Activated T-cell treated with anti-CD3 and anti-CD28 coated beads, Interleukin-2, amount 50 U/mL, for 72 hours (primary cell): ENCODE results near the gene MRS2. TPM values are rescaled to one million over a fixed set of nuclear protein-coding genes. Genes with fewer than 3 reads are reported as not detected.
A peak's percentile ranks its signal among the peaks of the same experiment; 100 is the strongest.

ENCODE experiments used
- ATAC-seq, 2 donors: fragments of 150-1000 bp; cut with Tn5 transposase; replicated peaks in 1 of 2; 2 replicates each; pipeline ENCODE4 v1.10.0; 2021; ENCODE audit warnings: moderate library complexity in 2 of 2, mild to moderate bottlenecking in 1 of 2
- DNase-seq, 2 donors: peaks; one replicate each; pipeline ENCODE4 v3.0.0; 2021 to 2022; ENCODE audit warnings: mixed read lengths in 1 of 2
- H3K27ac Mint-ChIP-seq: one replicate; pipeline ENCODE4 v1.8.0; 2022; ENCODE audit warnings: mild to moderate bottlenecking, moderate library complexity, mixed read lengths
- H3K27me3 Mint-ChIP-seq: one replicate; pipeline ENCODE4 v1.8.0; 2022; ENCODE audit warnings: low read depth, mixed read lengths
- H3K36me3 Mint-ChIP-seq, 2 donors: one replicate each; pipeline ENCODE4 v1.8.0; 2022; ENCODE audit warnings: mixed read lengths in 2 of 2, mild to moderate bottlenecking in 1 of 2; ENCODE audit not compliant: insufficient read depth in 2 of 2
- H3K4me1 Mint-ChIP-seq: one replicate; pipeline ENCODE4 v1.8.0; 2022; ENCODE audit warnings: low read depth, mixed read lengths
- H3K4me3 Mint-ChIP-seq, 2 donors: one replicate each; pipeline ENCODE4 v1.8.0; 2022; ENCODE audit warnings: mild to moderate bottlenecking in 2 of 2, mixed read lengths in 2 of 2, moderate library complexity in 2 of 2
- H3K9me3 Mint-ChIP-seq, 2 donors: one replicate each; pipeline ENCODE4 v1.8.0; 2022; ENCODE audit warnings: mixed read lengths in 2 of 2
- total RNA-seq, 2 donors: library from RNA; stranded (reverse); gene quantifications; one replicate each; pipeline ENCODE4 v1.2.3, GENCODE V29; 2022

Gene MRS2
- total RNA-seq, 2 donors from 2014 or later = 19.4 to 22.3 TPM

DNA sequence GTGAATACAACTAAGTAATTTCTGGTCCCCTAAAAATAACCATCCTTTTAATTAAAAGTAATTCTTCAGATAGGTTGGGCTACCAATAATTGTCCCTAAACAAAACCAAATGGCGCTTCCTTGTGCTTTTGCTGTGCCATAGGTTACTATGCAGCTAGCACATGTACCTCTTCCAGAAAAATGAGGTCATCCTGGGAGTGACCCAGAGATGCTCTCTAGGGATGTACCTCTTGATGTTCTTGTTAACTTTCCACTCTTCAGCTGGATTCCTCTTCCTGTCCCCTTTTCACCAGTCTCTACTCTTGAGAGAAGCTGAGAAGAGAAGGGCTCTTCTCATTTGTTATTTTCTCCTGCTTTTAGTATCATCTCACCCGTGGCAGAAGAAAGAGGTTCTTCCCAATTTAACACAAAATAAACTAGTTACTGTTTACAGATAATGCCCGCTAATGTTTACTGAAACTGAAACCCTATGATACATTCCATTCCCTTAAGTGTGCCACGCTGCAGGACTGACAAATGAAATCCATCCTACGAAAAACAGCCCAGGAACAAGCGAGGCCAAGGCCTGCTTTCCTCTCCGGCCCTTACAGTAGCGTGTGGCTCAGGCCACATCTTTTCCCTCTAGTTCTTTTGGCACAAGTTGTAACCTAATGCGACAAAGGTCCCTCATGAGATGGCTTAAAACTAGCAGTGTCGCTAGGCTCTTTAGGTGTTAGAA is 24.2 kb downstream of the MRS2 start:
- H3K27me3 Mint-ChIP-seq = no peaks in the 10 kb centered on the region
- H3K9me3 Mint-ChIP-seq = no peaks in the 10 kb centered on the region
- peak overlapping the region; percentile 11 for H3K27ac Mint-ChIP-seq
- peaks cover 0 to 2% of the 10 kb centered on the region in 2 donors for H3K36me3 Mint-ChIP-seq
- H3K4me3 Mint-ChIP-seq = no peak overlapping the region
- no peaks in the 10 kb centered on the region for H3K4me1 Mint-ChIP-seq
- ATAC-seq (no peak), DNase-seq (no peak)

DNA sequence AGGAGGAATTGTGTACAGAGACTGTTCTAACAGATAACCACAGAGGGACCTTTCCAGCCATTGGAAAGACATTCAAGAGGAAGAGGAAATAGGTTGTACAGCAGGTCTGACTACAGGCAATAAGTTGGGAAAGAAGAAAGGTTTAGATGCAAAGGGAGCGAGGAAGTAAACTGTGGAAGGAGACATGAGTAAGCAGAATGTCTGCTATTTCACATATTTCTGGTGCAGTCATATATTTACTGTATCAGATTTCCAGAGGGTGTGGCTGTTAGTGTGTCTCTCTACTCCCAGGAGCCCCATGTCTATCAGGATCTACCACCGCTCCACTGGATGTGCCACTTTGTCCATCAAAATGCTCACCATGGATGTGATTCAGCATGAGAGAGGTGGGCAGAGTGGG is 25.9 kb downstream of the MRS2 start:
- Mint-ChIP-seq H3K4me3 (no peak overlapping the region), H3K4me1 (no peaks in the 10 kb centered on the region), H3K27me3 (no peaks in the 10 kb centered on the region), H3K9me3 (no peaks in the 10 kb centered on the region), H3K27ac (no peak overlapping the region), H3K36me3 (peaks cover 0 to 2% of the 10 kb centered on the region in 2 donors)
- DNase-seq (no peak), ATAC-seq (no peak)

DNA sequence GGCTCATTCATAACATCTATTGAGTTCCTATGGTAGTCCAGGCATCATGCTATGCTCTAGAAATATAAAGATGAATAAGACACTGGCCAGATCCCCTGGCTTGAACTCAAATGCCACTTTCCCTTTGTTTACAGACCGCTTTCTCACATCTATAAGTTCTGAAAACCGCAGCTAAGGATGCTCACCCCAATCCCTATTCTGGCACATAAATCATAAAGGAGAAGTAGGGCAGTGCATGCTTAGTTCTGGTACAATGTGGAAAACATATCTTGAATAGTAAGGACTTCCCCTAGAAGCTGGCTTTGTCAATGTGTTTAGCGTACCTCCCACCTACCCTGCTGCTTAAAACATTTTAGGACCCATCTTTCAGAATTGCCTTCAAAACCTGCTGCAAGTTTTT is 26.4 kb downstream of the MRS2 start:
- Mint-ChIP-seq H3K36me3 (peaks cover 0 to 2% of the 10 kb centered on the region in 2 donors), H3K9me3 (no peaks in the 10 kb centered on the region), H3K4me3 (no peak overlapping the region), H3K27ac (no peak overlapping the region), H3K27me3 (no peaks in the 10 kb centered on the region), H3K4me1 (no peaks in the 10 kb centered on the region)
- ATAC-seq (no peak), DNase-seq (no peak)

DNA sequence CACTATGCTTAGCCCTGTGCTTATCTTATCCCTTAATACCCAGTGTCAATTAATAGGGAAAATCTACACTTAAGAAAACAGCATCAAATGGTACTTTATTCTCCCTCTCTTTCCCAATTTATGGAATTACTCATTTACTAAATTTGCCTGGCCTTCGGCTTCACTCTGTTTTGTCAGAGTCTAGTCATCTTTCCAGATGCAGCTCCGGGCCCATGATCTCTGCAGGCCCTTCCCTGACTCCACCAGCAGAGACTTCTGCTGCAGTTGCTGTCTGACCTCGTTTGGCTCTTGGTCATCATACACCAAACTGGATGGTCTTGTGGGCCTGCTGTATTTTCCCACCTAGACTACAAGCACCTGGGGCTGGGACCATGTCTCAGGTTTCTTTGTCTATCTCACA is 27.4 kb downstream of the MRS2 start:
- H3K4me1 Mint-ChIP-seq = no peaks in the 10 kb centered on the region
- no peak overlapping the region for H3K4me3 Mint-ChIP-seq
- no peaks in the 10 kb centered on the region for H3K9me3 Mint-ChIP-seq
- H3K27ac Mint-ChIP-seq = no peak overlapping the region
- DNase-seq (no peak), ATAC-seq (no peak)
- H3K27me3 Mint-ChIP-seq = no peaks in the 10 kb centered on the region
- peaks cover 0 to 1% of the 10 kb centered on the region in 2 donors for H3K36me3 Mint-ChIP-seq

DNA sequence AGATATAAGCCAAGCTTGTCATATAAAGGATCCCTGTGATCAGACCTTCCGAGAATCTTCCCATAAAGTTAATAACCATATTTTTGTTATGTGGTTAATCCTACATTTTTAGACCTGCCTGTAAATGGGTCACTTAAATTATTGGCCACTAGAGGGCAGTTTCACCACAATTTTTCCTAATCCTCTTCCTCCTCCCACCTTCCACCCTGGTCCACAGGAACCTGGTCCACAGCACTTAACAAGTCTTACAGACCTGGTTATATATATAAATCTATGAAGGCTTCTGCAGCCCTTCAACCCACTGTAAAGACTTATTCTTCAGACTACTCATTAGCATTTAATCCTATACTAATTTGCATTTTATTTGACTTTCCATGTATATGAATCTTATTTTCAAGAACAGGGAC is 28.3 kb downstream of the MRS2 start:
- Mint-ChIP-seq H3K36me3 (no peaks in the 10 kb centered on the region), H3K9me3 (no peaks in the 10 kb centered on the region), H3K27me3 (no peaks in the 10 kb centered on the region), H3K27ac (no peak overlapping the region), H3K4me3 (no peak overlapping the region), H3K4me1 (no peaks in the 10 kb centered on the region)
- peak; percentile 17 to 23 for DNase-seq
- peak in 1 of 2 donors; percentile 41 for ATAC-seq

DNA sequence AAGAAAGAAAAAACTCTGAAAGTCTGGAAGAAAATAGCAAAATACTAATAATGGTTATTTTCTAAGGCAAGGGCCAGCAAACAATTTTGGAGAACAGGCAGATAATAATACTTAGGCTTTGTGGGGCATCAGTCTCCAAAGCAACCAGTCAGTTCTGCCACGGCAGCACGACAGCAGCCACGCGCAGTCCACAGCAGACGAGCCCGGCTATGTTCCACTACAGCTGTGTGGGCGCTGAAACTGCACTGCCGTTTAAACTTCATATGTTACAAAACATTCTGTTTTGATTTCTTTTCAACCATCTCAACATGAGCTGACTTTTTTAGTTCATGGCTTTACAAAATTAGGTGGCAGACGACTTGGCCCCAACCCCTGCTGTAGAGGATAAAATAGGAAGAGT is 29.9 kb downstream of the MRS2 start:
- no peaks in the 10 kb centered on the region for H3K27me3 Mint-ChIP-seq
- H3K36me3 Mint-ChIP-seq = no peaks in the 10 kb centered on the region
- no peaks in the 10 kb centered on the region for H3K9me3 Mint-ChIP-seq
- no peak overlapping the region for H3K4me3 Mint-ChIP-seq
- ATAC-seq (no peak), DNase-seq (no peak)
- H3K4me1 Mint-ChIP-seq = no peaks in the 10 kb centered on the region
- no peak overlapping the region for H3K27ac Mint-ChIP-seq

DNA sequence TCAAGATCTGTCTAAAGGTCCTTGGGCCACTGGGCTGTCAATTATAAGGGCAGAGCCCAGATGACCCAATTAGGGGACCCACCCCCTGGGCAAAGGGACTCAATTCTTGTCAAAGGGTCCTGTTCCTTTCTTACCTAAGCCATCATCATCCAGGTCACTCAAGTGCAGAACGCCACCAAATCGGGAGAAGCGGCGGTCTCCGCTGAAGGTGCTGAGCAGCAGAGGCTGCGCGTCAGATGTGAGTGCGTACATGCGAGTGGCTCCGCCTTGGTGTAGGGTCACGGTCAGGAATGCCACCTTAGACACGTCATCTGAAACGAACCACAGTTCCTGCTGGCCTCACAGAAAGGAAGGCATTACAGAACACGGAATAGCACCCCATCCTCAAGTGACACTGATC is 34.2 kb downstream of the MRS2 start:
- Mint-ChIP-seq H3K9me3 (no peaks in the 10 kb centered on the region), H3K4me1 (no peaks in the 10 kb centered on the region), H3K4me3 (no peak overlapping the region), H3K27me3 (no peaks in the 10 kb centered on the region), H3K36me3 (peaks cover 0 to 3% of the 10 kb centered on the region in 2 donors), H3K27ac (no peak overlapping the region)
- ATAC-seq = no peak
- no peak for DNase-seq

DNA sequence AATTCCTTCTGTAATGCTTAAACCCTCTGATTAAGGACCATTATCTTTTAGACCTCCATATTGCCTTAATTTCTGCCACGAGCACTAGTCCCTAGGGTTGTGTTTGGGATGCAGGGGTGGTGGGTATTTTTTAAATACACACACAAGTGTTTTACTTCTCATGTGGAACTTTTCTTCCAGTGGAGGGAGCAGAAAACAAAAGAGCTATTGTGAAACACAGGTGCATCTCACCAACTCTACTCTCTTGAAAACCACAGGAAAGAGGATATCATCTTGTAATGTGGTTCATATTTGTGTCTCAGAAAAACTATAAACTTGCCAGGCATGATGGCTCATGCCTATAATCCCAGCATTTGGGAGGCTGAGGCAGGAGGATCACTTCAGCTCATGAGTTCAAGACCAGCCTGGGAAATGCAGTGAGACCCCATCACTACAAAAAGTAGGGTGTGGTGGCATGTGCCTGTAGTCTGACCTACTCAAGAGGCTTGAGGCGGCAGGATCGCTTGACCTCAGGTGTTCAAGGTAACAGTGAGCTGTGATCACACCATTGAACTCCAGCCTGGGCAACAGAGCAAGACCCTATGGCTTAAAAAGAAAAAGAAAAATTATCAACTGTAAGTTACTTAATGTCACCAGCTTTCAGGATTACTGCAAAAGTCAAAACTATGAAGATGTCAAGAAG is 37.3 kb downstream of the MRS2 start:
- ATAC-seq (no peak), DNase-seq (no peak)
- Mint-ChIP-seq H3K4me3 (no peak overlapping the region), H3K36me3 (peaks cover 0 to 3% of the 10 kb centered on the region in 2 donors), H3K9me3 (no peaks in the 10 kb centered on the region), H3K4me1 (no peaks in the 10 kb centered on the region), H3K27ac (no peak overlapping the region), H3K27me3 (no peaks in the 10 kb centered on the region)

DNA sequence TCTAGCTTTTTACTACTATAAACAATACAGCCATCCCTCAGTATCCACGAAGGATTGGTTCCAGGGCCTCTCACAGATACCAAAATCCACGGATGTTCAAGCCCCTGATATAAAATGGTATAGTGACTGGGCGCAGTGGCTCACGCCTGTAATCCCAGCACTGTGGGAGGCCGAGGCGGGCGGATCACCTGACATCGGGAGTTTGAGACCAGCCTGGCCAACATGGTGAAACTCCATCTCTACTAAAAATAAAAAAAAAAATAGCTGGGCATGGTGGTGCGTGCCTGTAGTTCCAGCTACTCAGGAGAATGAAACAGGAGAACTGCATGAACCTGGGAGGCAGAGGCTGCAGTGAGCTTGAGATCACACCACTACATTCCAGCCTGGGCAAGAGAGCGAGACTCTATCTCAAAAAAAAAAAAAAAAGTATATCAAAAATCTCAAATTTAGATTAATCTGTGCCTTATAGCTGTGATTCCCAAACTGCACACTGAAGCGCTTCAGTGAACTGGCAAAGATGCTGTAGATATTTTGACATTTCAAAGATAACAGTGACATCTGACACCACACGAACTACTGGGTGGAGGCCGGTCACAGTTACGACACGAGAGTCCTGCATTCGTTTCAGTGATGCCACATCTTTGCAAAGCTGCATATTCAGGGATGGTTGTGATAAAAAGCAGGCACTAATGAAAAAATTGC is 38.3 kb downstream of the MRS2 start:
- H3K4me3 Mint-ChIP-seq = no peak overlapping the region
- H3K36me3 Mint-ChIP-seq = peaks cover 0 to 3% of the 10 kb centered on the region in 2 donors
- no peaks in the 10 kb centered on the region for H3K27me3 Mint-ChIP-seq
- H3K27ac Mint-ChIP-seq = no peak overlapping the region
- H3K9me3 Mint-ChIP-seq = no peaks in the 10 kb centered on the region
- no peaks in the 10 kb centered on the region for H3K4me1 Mint-ChIP-seq
- no peak for ATAC-seq
- no peak for DNase-seq

DNA sequence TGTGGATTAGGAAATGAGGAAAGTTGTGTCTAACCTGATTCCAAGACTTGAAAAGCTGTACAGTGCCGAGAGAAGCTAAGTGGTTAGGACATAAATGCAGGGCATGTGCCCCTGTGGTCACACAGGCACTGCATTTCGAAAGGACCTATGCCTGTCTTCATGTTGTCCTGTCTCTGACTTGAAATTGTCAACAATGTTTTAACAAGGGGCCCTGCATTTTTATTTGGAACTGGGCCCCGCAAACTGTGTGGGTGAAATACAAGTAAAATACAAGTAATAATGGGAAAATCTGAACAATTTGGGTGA is 38.8 kb downstream of the MRS2 start:
- ATAC-seq (no peak), DNase-seq (no peak)
- Mint-ChIP-seq H3K27me3 (no peaks in the 10 kb centered on the region), H3K36me3 (peaks cover 0 to 3% of the 10 kb centered on the region in 2 donors), H3K27ac (no peak overlapping the region), H3K4me3 (no peak overlapping the region), H3K9me3 (no peaks in the 10 kb centered on the region), H3K4me1 (no peaks in the 10 kb centered on the region)

DNA sequence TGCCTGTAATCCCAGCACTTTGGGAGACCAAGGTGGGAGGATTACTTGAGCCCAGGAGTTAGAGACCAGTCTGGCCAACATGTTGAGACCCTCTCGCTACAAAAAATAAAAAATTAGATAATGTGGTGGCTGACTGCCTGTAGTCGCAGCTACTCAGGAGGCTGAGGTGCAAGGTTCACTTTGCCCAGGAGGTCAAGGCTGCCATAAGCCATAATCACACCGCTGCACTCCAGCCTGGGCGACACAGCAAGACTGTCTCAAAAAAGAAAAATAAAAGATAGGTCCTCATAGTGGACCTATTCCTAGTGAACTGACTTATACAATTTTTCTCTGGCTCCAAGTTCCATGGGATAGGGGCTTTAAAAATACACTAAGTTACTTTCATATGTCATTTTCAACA is 41.9 kb downstream of the MRS2 start:
- no peaks in the 10 kb centered on the region for H3K27me3 Mint-ChIP-seq
- peaks cover 0 to 3% of the 10 kb centered on the region in 2 donors for H3K36me3 Mint-ChIP-seq
- DNase-seq = no peak
- H3K27ac Mint-ChIP-seq = no peak overlapping the region
- no peak for ATAC-seq
- H3K9me3 Mint-ChIP-seq = no peaks in the 10 kb centered on the region
- no peaks in the 10 kb centered on the region for H3K4me1 Mint-ChIP-seq
- H3K4me3 Mint-ChIP-seq = no peak overlapping the region

DNA sequence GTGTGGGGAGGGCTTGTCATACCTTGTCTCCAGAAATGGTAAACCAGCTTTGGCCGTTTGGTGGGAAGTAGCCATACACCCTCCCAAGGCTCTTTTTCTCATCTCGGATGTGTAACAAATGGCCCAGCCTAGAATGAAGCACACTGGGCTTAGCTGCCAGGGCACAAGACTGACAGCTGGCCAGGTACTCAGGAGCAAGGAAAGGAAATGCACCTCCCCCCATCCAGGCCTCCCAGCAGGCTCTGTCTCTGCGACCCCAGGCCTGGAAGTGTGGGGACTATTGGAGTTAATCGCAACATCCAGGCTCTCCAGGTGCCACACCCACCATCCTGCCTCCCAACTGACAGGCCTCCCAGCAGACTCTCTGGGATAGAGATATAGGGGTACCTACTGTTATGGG is 43.0 kb downstream of the MRS2 start:
- H3K4me3 Mint-ChIP-seq = no peak overlapping the region
- no peaks in the 10 kb centered on the region for H3K36me3 Mint-ChIP-seq
- no peaks in the 10 kb centered on the region for H3K9me3 Mint-ChIP-seq
- H3K4me1 Mint-ChIP-seq = no peaks in the 10 kb centered on the region
- no peak for ATAC-seq
- no peaks in the 10 kb centered on the region for H3K27me3 Mint-ChIP-seq
- DNase-seq = no peak
- no peak overlapping the region for H3K27ac Mint-ChIP-seq

DNA sequence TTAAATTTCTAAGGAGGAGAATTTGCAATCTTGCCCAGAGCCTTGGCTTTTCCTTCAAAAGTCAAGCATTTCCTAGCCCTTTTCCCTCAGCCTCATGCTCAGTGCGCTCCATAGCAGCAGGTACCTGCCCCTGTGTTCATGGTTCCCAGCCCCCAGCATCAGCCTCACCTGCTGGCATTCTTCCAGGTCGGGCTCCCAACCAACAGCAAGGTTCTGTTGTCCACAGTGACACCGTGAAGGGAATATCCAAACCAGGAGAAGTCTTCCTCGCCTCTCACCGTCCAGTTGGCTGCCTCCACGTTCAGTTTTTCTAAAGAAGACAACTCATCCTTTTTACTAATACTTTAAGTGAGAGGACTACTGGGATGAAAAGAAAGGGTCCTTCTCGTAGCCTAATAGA is 43.9 kb downstream of the MRS2 start:
- Mint-ChIP-seq H3K27me3 (no peaks in the 10 kb centered on the region), H3K27ac (no peak overlapping the region), H3K4me1 (no peaks in the 10 kb centered on the region)

More for the DNA sequence above, 43.9 kb downstream of the MRS2 start:
- DNase-seq (no peak), ATAC-seq (no peak)
- H3K36me3 Mint-ChIP-seq = no peaks in the 10 kb centered on the region
- H3K9me3 Mint-ChIP-seq = no peaks in the 10 kb centered on the region
- no peak overlapping the region for H3K4me3 Mint-ChIP-seq
